DOHH2 (cell line): ENCODE data around the gene TMEM183A.

Experiments used
- H3F3A ChIP-seq: fragments of 200-600 bp; sonication (generic), shearing (Covaris generic); 2 replicates; pipeline ENCODE4 v1.6.0; 2016; ENCODE audit warnings: antibody characterized with exemption, mild to moderate bottlenecking; ENCODE audit not compliant: control insufficient read depth, insufficient read depth
- H3K27ac ChIP-seq: fragments of 200-600 bp; sonication (generic); 2 replicates; pipeline ENCODE4 v1.5.1; 2014; ENCODE audit warnings: low read depth, mild to moderate bottlenecking, low read length, moderate library complexity
- H3K27me3 ChIP-seq: fragments of 200-600 bp; sonication (generic); 2 replicates; pipeline ENCODE4 v1.6.1; 2014; ENCODE audit warnings: mild to moderate bottlenecking, low read length, mixed read lengths; ENCODE audit not compliant: control insufficient read depth
- H3K36me3 ChIP-seq: fragments of 200-600 bp; sonication (generic); 2 replicates; pipeline ENCODE4 v1.6.1; 2014; ENCODE audit warnings: mild to moderate bottlenecking, low read length, moderate library complexity, mixed read lengths; ENCODE audit not compliant: control insufficient read depth
- H3K4me1 ChIP-seq: fragments of 200-600 bp; sonication (generic); 2 replicates; pipeline ENCODE4 v1.6.1; 2014; ENCODE audit warnings: mild to moderate bottlenecking, low read length, mixed read lengths; ENCODE audit not compliant: control insufficient read depth
- H3K4me2 ChIP-seq: fragments of 200-600 bp; sonication (generic); 2 replicates; pipeline ENCODE4 v1.6.0; 2014; ENCODE audit warnings: mild to moderate bottlenecking, low read length, moderate library complexity
- H3K4me3 ChIP-seq: fragments of 200-600 bp; sonication (generic); 2 replicates; pipeline ENCODE4 v1.5.1; 2014; ENCODE audit warnings: mild to moderate bottlenecking, low read length, mixed read lengths
- H3K79me2 ChIP-seq: fragments of 200-600 bp; sonication (generic); 2 replicates; pipeline ENCODE4 v1.6.1; 2014; ENCODE audit warnings: mild to moderate bottlenecking, low read length, mixed read lengths; ENCODE audit not compliant: control insufficient read depth
- H3K9me2 ChIP-seq: fragments of 200-600 bp; sonication (generic); replicated peaks from 2 replicates; pipeline ENCODE4 v1.6.1; 2014; ENCODE audit warnings: mild to moderate bottlenecking, low read length, mixed read lengths; ENCODE audit not compliant: control insufficient read depth
- H3K9me3 ChIP-seq: fragments of 200-600 bp; sonication (generic); 2 replicates; pipeline ENCODE4 v1.6.1; 2014; ENCODE audit warnings: antibody characterized with exemption, low read length, mixed read lengths; ENCODE audit not compliant: control insufficient read depth, insufficient read depth
- H4K20me1 ChIP-seq: fragments of 200-600 bp; sonication (generic); 2 replicates; pipeline ENCODE4 v1.6.0; 2014; ENCODE audit warnings: low read depth, mild to moderate bottlenecking, antibody characterized with exemption, low read length, moderate library complexity; ENCODE audit not compliant: control insufficient read depth, insufficient read depth
- EZH2phosphoT487 ChIP-seq: fragments of 200-600 bp; sonication (generic); IDR thresholded peaks from 2 replicates; pipeline ENCODE4 v1.6.1; 2017; ENCODE audit warnings: borderline replicate concordance, mild to moderate bottlenecking, antibody characterized with exemption, low read length, moderate library complexity, mixed read lengths
- TF ChIP-seq, protein P1 (sequence below): fragments of 200-600 bp; sonication (generic); IDR thresholded peaks from one replicate; pipeline ENCODE4 v1.5.1; 2014; ENCODE audit warnings: antibody characterized with exemption, mild to moderate bottlenecking, low read depth, low read length; ENCODE audit not compliant: poor library complexity, severe bottlenecking

The TMEM183A gene

DNA sequence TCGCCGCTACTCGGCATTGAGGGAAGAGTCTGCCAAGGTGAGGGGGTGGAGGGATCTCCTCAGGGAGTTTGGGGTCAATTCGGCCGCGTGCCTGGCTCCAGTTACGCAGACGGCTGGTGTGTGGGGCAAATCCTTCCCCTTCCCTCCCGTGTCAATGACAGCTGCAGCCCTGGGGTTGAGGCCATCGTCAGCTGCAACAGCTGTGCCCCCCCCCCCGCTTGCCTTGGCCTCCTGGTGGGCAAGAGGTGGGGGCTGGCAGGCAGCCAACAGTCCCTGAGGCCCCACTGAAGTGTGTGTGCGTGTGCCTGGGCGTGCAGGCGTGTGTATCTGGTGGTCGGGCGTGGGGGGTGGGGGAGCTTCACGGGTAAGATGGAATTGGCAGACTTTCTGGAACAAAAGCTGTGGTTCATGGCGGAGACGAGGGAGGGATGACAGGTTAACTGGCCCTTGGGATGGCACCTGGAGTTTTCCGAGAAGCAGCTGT lies 44.7 kb downstream of the TMEM183A start:
- H3K4me1 ChIP-seq, result no peaks in the 10 kb centered on the region
- no peaks in the 10 kb centered on the region for H3F3A ChIP-seq
- H3K4me2 ChIP-seq, result no peak overlapping the region
- no peaks in the 10 kb centered on the region; the same call in 1 of the 2 replicates for H3K27me3 ChIP-seq
- H3K27ac ChIP-seq, result no peak overlapping the region
- no peaks in the 10 kb centered on the region for H4K20me1 ChIP-seq
- no peaks in the 10 kb centered on the region for H3K9me3 ChIP-seq
- TF ChIP-seq, protein P1, sequence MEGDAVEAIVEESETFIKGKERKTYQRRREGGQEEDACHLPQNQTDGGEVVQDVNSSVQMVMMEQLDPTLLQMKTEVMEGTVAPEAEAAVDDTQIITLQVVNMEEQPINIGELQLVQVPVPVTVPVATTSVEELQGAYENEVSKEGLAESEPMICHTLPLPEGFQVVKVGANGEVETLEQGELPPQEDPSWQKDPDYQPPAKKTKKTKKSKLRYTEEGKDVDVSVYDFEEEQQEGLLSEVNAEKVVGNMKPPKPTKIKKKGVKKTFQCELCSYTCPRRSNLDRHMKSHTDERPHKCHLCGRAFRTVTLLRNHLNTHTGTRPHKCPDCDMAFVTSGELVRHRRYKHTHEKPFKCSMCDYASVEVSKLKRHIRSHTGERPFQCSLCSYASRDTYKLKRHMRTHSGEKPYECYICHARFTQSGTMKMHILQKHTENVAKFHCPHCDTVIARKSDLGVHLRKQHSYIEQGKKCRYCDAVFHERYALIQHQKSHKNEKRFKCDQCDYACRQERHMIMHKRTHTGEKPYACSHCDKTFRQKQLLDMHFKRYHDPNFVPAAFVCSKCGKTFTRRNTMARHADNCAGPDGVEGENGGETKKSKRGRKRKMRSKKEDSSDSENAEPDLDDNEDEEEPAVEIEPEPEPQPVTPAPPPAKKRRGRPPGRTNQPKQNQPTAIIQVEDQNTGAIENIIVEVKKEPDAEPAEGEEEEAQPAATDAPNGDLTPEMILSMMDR, result no peak
- no peak for TF ChIP-seq EZH2phosphoT487
- no peak overlapping the region for H3K4me3 ChIP-seq
- no peaks in the 10 kb centered on the region for H3K36me3 ChIP-seq
- no peaks in the 10 kb centered on the region for H3K9me2 ChIP-seq
- H3K79me2 ChIP-seq, result no peaks in the 10 kb centered on the region

DNA sequence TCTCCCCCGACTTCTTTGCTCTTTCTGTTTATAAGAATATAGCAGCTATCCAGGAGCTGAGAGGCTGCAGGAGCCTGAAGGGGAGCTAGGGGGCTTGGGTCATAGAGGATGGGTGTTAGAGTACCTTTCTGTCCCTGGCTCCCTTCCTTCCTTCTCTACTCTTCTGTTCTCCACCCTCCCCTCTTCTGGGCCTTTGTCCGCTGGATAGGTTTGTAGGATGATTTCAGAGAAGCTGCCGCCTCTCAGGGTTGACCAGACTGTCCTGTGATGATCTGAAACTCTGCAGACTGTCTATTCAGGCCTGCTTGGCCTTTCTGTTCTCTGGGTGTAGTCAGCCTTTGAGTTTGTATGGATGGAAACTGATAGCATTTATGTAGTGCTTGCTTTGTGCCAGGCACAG lies 45.4 kb downstream of the TMEM183A start:
- no peak overlapping the region for H3K27ac ChIP-seq
- no peaks in the 10 kb centered on the region for H3K9me2 ChIP-seq
- no peak overlapping the region for H3K4me2 ChIP-seq
- H3K79me2 ChIP-seq, result no peaks in the 10 kb centered on the region
- no peaks in the 10 kb centered on the region for H4K20me1 ChIP-seq
- no peaks in the 10 kb centered on the region for H3K9me3 ChIP-seq
- H3K4me3 ChIP-seq, result no peak overlapping the region
- H3F3A ChIP-seq, result no peaks in the 10 kb centered on the region
- H3K27me3 ChIP-seq, result no peaks in the 10 kb centered on the region; the same call in 1 of the 2 replicates
- H3K4me1 ChIP-seq, result no peaks in the 10 kb centered on the region
- H3K36me3 ChIP-seq, result no peaks in the 10 kb centered on the region
- no peak for TF ChIP-seq EZH2phosphoT487
- TF ChIP-seq, protein P1, result no peak

DNA sequence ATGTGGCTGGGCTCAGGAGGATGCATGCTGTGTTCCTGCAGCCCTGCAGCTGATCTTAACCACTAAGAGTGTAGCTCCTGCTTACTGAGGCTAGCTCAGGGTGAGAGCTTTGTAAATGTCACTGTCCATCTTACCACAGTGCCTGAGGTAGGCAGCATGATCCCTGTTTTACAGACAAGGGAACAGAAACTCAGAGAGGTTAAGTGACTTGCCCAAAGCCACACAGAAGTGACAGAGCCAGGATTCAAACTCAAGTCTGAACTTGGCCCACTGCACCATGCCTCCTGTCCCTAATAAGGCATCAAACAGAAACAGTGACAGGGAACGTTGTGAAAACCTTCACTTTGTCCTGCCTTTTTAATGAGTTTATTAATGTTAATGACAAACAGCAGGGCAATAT lies 47.0 kb downstream of the TMEM183A start:
- Histone ChIP-seq H3K4me1 (no peaks in the 10 kb centered on the region), H3K4me3 (no peak overlapping the region), H3K27ac (no peak overlapping the region), H3K36me3 (no peaks in the 10 kb centered on the region), H3K27me3 (no peaks in the 10 kb centered on the region; the same call in 1 of the 2 replicates), H3K9me2 (no peaks in the 10 kb centered on the region), H3F3A (no peaks in the 10 kb centered on the region), H3K9me3 (no peaks in the 10 kb centered on the region), H3K4me2 (no peak overlapping the region), H3K79me2 (no peaks in the 10 kb centered on the region), H4K20me1 (no peaks in the 10 kb centered on the region)
- TF ChIP-seq, protein P1, result no peak
- TF ChIP-seq EZH2phosphoT487, result no peak

DNA sequence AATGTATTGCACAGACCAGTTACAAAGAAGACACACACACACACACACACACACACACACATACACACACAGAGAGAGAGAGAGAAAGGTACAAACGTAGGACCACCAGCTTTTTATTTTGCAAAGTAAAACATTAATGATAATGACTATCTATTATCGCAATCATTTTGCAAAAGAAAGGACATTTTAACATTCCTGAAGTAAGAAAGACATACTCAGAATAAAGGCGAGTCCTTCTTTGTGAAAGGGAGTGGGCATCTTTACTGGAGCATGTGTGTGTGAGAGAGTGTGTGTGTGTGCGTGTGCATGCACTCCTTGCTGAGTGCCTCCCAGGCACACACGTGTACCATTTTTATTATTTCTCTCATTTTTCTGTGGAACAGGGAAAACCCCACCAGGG lies 47.5 kb downstream of the TMEM183A start:
- Histone ChIP-seq H3K79me2 (no peaks in the 10 kb centered on the region), H3K4me2 (no peak overlapping the region), H3K36me3 (no peaks in the 10 kb centered on the region), H3K9me3 (no peaks in the 10 kb centered on the region), H3K27me3 (no peaks in the 10 kb centered on the region; the same call in 1 of the 2 replicates), H3K4me3 (no peak overlapping the region), H3K4me1 (no peaks in the 10 kb centered on the region), H3F3A (no peaks in the 10 kb centered on the region), H3K9me2 (no peaks in the 10 kb centered on the region), H4K20me1 (no peaks in the 10 kb centered on the region), H3K27ac (no peak overlapping the region)
- TF ChIP-seq EZH2phosphoT487, result no peak
